Measurements from ENCODE around the gene IPCEF1.

DNA sequence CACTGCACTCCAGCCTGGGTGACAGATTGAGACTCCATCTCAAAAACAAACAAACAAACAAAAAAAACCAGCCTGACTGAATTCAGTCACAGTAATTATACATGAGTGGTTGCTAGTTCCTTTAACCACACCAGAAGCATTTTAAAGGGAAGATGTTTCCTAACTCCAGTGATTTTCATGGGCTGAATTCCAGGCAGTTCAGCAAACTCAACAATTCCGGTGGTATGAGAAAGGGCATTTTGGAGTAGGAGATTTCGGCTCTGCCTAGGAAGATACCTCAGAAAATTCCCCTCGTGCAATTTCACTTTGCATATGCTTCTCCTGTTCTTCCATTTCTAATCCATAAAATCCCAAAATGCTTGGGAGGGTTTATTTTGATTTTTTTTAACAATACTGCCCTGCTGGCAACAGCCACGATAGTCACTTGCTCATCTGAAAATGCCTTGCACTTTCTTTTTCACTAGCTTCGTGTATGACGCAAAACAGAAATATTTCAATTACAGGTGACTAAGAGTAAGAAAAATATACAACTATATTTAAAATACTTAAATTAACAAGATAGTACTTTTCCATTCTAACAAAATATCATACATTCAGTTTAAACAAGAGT, 48.3 kb upstream of the IPCEF1 start:
- no peak for TF ChIP-seq POLR2A (IDR thresholded peaks at IDR 0.05)
- TF ChIP-seq, protein P1, sequence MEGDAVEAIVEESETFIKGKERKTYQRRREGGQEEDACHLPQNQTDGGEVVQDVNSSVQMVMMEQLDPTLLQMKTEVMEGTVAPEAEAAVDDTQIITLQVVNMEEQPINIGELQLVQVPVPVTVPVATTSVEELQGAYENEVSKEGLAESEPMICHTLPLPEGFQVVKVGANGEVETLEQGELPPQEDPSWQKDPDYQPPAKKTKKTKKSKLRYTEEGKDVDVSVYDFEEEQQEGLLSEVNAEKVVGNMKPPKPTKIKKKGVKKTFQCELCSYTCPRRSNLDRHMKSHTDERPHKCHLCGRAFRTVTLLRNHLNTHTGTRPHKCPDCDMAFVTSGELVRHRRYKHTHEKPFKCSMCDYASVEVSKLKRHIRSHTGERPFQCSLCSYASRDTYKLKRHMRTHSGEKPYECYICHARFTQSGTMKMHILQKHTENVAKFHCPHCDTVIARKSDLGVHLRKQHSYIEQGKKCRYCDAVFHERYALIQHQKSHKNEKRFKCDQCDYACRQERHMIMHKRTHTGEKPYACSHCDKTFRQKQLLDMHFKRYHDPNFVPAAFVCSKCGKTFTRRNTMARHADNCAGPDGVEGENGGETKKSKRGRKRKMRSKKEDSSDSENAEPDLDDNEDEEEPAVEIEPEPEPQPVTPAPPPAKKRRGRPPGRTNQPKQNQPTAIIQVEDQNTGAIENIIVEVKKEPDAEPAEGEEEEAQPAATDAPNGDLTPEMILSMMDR (IDR thresholded peaks at IDR 0.05): no peak
